ENCODE results near the gene PPM1E.
A peak's percentile ranks its signal among the peaks of the same experiment; 100 is the strongest.
"Not testable (repeated sequence)": the region's sequence is repeated elsewhere in the genome, so short reads cannot be mapped to it uniquely, and the experiment has no call there.

Gene PPM1E

DNA sequence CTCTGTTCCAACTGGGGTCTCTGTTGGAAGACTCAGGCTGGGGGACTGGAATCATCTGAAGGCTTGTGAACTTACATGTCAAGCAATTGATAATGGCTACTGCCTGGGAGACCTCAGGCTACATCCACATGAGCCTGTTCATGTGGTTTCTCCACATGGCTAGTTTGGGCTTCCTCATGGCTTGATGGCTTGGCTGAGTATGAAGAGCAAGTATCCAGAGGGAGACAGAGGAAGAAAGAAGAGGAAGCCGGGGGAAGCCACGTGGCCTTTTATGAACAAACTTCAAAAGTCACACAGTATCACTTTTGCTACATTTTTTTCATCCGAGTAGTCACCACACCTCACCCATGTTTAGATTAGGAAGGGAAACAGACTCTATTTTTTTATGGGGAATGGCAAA, 192.2 kb downstream of the PPM1E start:
- DNase-seq (ENCODE audit: low read depth, low spot score): no peak

DNA sequence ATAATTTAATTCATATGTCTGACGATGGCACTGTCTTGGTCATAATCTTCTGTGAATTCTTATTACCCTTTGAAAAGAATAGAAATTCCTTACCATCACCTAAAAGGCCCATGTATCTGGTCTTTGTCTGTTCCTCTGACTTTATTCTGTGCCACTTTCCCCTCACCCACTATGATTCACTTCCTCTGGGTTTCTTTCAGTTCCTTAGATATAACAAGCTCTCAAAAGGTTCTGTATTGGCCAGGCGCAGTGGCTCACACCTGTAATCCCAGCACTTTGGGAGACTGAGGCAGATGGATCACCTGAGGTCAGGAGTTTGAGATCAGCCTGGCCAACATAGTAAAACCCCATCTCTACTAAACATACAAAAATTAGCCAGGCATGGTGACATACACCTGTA, 198.7 kb downstream of the PPM1E start:
- DNase-seq (ENCODE audit: low read depth, low spot score): not testable (repeated sequence)

DNA sequence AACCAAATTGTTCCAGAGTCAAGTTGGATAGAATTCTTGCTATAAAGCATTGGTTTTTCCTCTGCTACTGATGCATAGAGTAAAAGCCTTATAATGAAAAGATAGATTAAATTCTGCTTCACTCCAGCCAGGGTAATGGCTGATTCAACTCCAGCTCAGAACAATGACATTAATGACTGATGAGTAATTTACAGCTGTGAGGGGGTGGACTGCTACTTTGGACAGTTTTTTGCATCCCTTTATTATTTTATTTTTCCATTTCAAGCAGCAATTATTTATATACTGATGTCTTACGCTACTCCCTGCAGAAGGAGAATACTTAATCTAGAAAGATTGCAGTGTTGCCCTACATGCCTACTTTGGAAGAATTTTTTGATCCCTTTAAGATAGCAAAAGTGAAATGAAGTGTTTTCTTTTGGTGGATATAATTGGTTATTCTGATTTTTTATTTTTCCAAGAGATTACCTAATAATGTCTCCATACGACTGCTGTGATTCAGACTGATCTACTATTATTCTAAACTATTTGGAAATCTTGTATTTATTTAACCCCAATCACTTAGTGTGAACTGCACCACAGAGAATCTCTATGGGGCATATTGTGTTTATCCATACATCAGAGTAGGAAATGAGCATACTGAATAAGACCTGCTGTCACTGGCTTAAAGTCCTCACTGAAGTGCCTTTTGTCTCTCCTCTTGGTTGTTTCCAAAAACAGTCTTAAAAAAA, 201.5 kb downstream of the PPM1E start:
- DNase-seq (ENCODE audit: low read depth, low spot score): peak; percentile 54

DNA sequence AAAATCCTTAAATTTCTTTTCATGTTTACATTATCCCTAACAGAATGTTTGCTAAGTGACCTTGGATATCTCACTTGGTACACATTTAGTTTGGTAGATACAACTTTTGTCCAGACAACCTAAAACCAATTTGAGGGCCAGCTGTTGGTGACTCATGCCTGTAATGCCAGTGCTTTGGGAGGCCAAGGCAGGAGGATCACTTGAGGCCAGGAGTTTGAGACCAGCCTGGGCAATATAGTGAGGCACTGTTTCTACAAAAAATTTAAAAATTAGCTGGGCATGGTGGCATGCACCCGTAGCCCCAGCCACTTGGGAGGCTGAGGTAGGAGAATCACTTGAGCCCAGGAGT, 202.0 kb downstream of the PPM1E start:
- not testable (repeated sequence) for DNase-seq (ENCODE audit: low read depth, low spot score)

DNA sequence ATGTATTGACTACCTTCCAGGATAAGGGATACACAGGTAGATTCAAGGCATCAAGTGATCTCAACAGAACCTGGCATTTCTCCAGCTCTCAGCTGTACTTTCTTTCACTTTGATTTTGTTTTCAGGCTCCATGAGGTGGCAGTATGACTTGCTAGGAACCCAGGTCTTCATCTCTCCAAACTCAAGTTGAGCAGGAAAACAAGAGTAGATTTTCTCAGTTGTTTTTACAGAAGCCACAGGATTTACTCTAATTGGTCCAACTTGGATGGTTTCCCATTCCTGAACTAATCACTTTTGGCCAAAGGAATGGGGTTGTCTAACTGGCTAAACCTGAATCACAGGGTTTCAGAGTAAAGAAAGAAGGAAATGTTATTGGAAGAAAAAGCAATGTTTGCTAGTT, 204.4 kb downstream of the PPM1E start:
- DNase-seq (ENCODE audit: low read depth, low spot score): peak; percentile 21

DNA sequence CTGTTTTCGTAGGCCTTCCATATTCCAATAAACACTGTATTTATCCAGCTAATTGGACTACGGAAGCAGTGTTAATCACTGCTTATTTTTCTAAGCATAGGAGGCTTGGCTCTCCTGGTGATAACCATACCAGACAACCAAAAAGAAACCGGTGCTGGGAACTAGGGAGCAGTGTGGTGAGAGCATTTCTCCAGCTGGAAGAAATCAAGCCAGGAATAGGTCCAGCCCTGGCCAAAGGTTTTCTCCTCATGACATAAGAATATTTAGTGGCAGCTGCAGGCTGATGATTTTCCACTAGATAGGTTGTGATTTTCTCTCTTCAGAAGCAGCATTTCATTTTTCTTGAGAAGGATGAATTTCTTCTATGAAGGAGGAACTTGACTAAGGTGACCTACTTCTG, 209.6 kb downstream of the PPM1E start:
- DNase-seq (ENCODE audit: low read depth, low spot score): no peak

DNA sequence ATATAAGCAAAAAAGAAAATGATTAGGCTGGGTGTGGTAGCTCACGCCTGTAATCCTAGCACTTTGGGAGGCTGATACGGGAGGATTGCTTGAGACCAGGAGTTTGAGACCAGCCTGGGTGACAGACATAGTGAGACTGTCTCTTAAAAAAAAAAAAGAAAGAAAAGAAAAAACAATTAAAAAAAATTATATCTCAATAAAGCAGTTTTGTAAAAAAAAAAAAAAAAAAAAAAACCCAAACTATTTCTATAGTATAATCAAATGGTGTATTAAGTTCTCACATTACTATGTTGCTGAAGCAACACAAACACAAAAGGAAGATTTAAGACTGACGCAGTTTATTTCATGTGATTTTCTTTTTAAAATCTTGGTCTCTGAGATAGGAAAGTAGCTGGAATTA, 210.6 kb downstream of the PPM1E start:
- no peak for DNase-seq (ENCODE audit: low read depth, low spot score)

DNA sequence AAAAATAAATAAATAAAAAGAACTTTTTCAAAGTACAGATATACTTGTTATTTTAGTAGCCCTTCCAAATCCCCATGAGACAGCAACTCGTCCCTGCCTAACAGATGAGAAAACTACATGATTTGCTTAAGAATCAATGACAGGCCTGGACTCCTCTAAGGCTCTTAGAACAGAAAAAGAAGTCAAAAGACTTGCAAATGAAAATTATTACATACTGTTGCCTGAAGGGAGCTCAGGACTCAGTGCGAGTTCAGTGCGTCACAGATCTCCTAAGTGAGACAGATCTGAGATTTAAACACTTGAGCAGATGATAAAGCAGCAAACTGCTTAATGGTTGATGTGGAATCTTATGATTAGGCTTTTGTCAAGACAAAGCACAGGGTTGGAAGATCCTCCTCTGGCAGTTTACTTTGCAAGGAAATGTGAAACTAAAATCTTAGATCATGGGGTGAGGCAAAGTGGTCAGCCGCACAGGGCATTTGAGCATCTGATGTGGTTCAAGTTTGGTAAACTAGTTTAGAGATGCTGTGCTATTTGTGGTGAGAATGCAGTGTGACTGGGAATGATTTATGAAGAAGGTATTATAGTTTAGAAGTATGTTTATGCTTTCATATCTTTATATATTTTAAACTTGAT, 212.9 kb downstream of the PPM1E start:
- DNase-seq (ENCODE audit: low read depth, low spot score): no peak

DNA sequence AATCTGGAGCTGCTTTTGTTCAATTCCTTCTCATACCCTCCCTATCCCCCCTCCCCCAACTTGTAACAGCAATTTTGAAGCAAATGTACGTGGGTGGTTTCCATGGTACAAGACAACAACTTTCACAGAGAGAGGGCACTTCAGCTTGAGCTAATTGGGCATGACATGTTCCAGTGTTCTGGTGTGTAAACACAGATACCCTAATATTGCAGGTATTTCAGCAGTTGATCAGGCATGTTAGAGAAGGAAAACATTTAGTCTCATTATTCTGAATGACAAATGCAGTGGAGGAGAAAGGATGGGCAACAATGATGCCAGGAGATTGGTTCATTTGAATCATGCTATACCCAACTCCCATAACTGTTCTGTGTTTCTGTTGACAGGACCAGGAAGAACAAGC, 213.5 kb downstream of the PPM1E start:
- no peak for DNase-seq (ENCODE audit: low read depth, low spot score)

DNA sequence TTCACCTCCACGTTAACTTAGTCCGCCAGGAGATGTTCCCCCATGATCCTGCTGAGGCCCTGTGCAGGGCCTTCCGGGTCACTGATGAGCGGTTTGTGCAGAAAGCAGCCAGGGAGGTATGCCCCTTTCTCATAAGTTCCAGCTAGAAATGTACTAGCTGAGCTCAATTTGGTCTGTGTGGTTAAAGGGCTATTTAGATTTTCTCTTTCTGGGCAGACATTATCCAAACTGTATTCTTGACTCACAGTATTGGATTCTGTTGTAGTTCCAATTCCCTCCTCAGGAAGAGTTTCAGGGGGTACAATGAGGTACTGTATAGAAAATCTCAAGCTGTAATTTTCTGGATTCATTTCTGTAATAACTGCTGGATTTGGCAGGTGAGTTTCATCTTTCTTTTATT, 214.0 kb downstream of the PPM1E start:
- DNase-seq (ENCODE audit: low read depth, low spot score): no peak

DNA sequence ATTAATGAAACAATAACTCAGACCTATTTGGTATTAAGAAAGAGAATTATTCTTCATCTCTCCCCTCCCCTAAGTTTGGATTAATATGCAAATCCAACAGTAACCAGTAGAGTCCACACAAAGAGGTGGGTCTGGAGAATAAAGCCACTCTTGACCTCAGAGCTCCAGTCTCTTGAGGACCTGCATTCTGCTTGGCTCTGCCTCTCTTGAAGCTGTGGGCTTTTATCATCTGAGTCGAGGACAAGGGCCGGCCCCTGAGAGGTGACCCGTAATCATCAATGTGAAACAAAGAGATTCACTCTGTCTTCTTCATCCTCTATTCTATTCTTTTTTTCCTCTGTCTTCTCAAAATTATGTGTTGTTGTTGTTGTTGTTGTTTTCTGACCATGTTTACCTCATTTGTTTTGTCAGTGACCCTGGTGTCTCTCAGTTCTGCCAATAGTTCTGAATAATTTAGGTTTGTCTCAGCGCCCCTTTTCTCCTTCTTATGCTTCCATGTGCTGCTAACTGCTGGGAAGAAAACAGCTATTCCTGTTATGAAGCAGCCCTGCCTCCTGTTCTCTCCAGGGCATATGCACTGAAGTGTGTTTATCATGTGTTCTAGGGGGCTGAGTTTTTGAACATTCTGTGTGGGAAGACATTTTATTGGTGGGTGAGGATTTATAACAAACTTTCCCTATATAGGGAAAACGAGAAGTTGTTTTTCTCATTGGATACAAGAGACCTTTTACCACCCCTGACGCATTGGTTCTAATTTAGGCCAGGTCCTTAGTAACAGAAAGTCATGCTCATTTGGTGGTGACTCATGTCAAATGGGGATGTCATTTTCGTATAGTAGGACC, 215.2 kb downstream of the PPM1E start:
- DNase-seq (ENCODE audit: low read depth, low spot score): no peak

DNA sequence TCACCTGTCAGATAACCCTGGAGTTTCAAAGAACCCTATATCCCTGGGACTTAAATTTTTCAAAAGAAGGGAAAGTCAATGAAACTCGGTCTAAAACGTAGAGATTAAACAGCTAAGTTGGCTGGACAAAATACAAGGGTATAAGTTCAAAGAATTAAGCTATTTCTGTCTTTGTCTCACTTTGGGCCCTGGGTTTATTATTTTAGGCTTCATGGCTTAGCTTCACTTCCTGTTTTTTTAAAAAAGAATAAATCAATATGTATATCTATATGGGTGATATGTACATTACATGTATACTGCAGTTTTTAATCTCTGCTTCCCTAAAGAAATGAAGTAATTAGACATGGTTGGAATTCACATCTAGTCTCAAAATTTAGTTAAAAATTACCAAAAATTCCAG, 218.7 kb downstream of the PPM1E start:
- no peak for DNase-seq (ENCODE audit: low read depth, low spot score)

DNA sequence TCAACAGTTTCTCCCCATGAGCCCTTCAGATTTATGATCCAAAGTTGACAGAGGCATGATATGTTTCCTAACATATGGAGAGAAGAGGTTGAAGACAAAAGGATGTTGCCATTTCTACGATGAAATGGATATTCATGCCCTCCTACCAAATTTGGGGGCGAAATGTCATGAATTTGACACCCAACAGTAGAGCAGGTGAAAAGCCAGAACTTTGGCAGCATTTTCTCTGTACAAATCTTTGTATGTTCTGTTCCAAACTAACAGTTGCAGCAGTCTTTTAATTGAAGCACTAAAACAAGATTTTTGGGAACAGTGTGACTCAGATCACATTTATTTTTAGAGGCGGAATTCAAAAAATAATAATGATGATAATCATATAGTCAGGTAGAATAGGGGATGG, 220.9 kb downstream of the PPM1E start:
- DNase-seq (ENCODE audit: low read depth, low spot score): no peak

DNA sequence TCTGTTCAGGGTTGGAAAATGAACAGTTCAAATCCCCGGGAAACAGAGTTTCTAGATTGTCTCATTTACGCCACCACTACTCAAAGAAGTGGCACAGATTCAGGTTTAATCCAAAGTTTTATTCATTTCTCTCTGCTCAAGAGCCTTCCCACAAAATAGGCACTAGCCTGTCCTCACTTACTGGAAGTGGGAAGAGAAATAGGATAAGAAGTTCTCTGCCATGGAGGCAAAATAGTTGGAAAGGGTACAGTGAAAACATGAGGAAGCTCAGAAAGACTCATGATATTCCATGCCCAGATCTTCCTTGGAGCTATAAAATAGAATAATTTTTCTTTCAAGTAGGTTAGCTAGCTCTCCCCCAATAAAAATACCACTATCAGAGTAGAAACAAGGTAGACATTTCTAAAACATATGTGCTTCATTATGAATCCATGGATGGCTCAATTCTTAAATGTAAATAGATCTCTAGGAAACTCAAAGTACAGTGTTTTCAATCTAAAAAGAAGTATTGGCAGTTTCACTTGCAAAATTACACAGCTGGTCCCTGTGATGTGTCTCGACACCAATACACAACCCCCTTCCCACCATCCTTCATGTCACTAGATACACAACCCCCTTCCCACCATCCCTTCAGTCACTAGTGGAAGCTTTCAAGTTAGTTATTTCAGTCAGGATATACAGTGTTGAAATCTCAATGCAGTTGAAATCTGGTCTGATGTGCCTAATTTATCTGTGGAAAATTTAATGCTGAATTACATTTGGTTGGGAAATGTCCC, 225.2 kb downstream of the PPM1E start:
- no peak for DNase-seq (ENCODE audit: low read depth, low spot score)

DNA sequence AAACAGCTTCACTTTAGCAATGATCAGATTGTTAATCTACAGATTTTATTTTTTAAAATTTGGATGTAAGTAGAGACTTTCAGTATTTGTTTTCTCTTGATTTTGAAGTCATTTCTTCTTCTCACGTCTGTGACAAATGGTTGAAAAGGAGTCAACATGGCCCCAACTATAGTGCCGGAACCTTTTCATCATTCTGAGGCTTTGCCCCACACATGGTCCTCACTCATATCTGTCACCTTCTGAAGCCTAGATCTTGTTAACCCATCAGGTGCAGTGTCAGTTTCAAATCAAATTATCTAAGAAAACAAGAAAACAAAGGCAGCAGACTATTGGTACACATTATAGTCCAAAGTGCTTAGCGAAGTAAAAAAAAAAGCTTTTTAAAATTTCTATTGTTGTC, 227.0 kb downstream of the PPM1E start:
- no peak for DNase-seq (ENCODE audit: low read depth, low spot score)

DNA sequence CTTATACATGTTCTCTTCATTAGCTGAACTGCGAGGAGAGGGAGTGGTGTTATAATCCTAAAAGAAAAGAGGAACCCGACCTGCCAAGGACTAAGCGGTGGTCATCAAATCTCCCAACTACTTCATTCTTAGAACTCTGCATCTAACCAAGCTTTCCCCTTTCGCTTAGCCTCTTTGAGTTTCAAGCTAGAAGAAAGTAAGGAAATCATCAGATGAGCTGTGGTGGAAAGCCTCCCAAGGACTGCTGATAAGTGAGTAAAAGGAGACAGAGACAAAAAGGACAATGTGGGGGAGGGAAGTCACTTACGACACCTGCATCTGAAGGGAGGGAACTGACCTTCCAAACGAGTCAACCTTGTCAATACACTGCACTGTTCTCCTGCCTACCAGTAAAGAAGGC, 229.7 kb downstream of the PPM1E start:
- no peak for DNase-seq (ENCODE audit: low read depth, low spot score)

DNA sequence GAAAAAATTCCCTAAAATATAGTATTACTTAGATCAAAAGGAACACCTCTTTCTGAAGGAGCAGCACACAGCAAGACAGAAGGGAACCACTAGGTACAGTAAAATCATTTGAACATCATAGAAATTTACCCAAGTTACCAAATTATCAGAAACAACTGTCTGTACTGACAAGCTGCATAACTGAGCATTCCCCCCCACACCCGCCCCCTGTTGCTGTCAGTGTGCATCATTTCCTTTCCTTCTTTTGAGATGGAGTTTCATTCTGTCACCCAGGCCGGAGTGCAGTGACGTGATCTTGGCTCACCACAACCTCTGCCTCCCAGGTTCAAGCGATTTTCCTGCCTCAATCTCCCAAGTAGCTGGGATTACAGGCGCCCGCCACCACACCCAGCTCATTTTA, 230.3 kb downstream of the PPM1E start:
- no peak for DNase-seq (ENCODE audit: low read depth, low spot score)

DNA sequence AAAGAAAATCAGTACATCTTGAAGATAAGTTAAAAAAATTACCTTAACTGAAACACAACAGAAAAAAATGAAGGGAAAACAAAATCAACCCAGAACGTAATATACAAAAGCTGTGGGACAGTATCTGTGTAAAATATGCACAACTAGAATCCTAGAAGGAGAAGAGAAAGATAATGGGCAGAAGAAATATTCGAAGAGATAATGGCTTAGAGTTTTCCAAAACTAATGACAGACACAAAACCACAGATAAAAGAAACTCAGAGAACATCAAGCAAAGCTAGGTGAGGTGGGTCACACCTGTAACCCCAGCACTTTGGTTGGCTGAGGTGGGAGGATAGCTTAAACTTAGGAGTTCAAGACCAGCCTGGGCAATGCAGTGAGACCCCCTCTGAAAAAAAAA, 234.0 kb downstream of the PPM1E start:
- DNase-seq (ENCODE audit: low read depth, low spot score): no peak

DNA sequence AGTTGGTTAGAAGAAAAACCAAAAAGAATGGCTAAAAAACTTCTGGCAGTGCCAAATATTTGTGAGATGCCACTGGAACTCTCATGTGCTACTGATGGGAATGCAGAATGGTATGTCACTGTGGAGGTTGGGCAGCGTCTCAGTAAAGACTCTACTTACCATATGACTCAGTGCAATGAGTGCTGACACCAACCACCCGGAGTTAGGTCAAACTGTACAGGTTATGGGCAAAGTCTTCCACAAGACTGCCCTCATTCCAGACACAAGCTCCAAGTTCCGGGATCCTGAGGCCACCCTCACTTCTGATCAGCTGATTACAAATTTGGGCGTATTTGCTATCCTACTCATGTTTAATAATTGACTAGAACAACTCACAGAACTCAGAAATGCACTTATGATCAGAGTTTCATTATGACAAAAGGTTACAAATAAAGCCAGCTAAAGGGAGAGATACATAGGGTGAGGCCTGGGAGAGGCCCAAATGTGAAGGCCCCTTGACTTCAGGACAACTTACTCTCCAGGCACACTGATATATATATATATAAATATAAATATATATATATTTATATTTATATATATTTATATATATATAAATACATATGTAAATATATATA, 236.2 kb downstream of the PPM1E start:
- DNase-seq (ENCODE audit: low read depth, low spot score): no peak

DNA sequence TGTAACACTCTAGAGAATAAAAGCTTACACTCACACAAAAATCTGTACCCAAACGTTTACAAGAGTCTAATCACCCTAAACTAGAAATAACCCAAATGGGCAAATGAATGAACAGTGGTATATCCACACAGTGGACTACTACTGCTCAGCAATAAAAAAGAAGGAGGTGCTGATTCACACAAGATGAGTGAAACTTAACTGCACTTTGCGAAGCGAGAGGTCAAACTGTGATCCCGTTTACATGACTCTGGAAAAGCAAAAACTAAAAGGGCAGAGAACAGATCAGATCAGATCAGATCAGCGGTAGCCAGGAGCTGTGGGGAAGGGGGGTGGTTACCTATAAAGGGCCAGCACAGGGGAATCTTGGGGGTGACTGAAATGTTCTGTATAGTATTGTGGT, 237.7 kb downstream of the PPM1E start:
- no peak for DNase-seq (ENCODE audit: low read depth, low spot score)

DNA sequence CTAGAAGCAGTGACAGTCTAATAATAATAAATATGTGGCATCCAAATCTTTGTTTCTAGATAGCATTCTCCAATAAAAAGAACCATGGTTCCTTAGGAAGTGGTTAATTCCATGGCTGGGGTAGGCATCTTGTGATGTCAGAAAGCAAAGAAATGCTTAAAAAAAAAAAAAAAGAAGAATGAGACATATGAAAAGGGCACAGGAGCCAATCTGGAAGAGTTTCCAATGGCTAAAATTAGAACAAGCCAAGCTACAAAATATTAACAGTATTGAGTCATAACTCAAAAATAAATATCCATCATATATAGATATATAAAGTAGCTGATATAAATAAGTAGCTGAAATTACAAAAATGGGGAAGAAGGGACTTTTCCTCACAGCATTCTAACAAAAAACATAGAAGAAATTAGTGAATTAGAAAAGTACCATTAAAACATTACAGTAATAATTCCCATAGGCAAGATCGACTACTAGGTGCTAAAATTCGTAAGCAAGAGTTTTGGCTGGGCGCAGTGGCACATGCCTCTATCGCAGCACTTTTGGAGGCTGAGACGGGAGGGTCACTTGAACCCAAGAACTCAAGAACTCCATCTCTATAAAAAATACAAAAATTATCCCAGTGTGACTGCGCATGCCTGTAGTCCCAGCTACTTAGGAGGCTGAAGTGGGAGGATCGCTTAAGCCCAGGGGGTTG, 239.7 kb downstream of the PPM1E start:
- no peak for DNase-seq (ENCODE audit: low read depth, low spot score)
